GM18520 (cell line): ENCODE data around the gene EPHB3.

Experiments
- ATAC-seq: cut with Tn5 transposase; IDR thresholded peaks from one replicate; pipeline ENCODE4 v1.9.1; 2021; ENCODE audit not compliant: unreplicated experiment

EPHB3 gene

GRCh38 chr3:184561061-184561912 is at the start of gene EPHB3:
EPHB3 (plus strand) TSS chr3:184561785; CDS start chr3:184562236, 451 bp downstream.
- peak; percentile 68 for ATAC-seq

- no peak for ATAC-seq
These were observed 49.0 kb upstream of the EPHB3 start for GRCh38 chr3:184512621-184513020.

- no peak for ATAC-seq
These were observed 48.1 kb upstream of the EPHB3 start for GRCh38 chr3:184513276-184514170.

GRCh38 chr3:184514171-184514490 is 47.5 kb upstream of the EPHB3 start:
- ATAC-seq: no peak

- no peak for ATAC-seq
These were observed 37.6 kb upstream of the EPHB3 start for GRCh38 chr3:184523825-184524615.

GRCh38 chr3:184524981-184525336 is 36.6 kb upstream of the EPHB3 start:
- no peak for ATAC-seq

GRCh38 chr3:184525337-184526087 is 36.1 kb upstream of the EPHB3 start:
- ATAC-seq: no peak

GRCh38 chr3:184526088-184526433 is 35.5 kb upstream of the EPHB3 start:
- ATAC-seq: no peak

- ATAC-seq: no peak
These were observed 29.8 kb upstream of the EPHB3 start for GRCh38 chr3:184531626-184532280.

- ATAC-seq: no peak
These were observed 28.4 kb upstream of the EPHB3 start for GRCh38 chr3:184532940-184533732.

GRCh38 chr3:184537885-184538665 is 23.5 kb upstream of the EPHB3 start:
- no peak for ATAC-seq

- no peak for ATAC-seq
These were observed 22.7 kb upstream of the EPHB3 start for GRCh38 chr3:184538666-184539431.

- ATAC-seq: no peak
These were observed 21.7 kb upstream of the EPHB3 start for GRCh38 chr3:184539801-184540435.

GRCh38 chr3:184540777-184541681 is 20.6 kb upstream of the EPHB3 start:
- no peak for ATAC-seq

GRCh38 chr3:184541886-184542562 is 19.6 kb upstream of the EPHB3 start:
- no peak for ATAC-seq

- ATAC-seq: no peak
These were observed 19.0 kb upstream of the EPHB3 start for GRCh38 chr3:184542577-184542976.
